GM12891 (cell line): ENCODE measurements around the gene BICDL1.

Experiments used
- PAX5 ChIP-seq: IDR thresholded peaks from 2 replicates; pipeline ENCODE4 v1.6.1; 2011; ENCODE audit warnings: low read length, moderate library complexity, mild to moderate bottlenecking; ENCODE audit not compliant: insufficient read depth, severe bottlenecking
- POLR2A ChIP-seq: IDR thresholded peaks from 2 replicates; pipeline ENCODE4 v1.6.1; 2011; ENCODE audit warnings: low read depth, low read length, control low read depth
- POLR2AphosphoS5 ChIP-seq: IDR thresholded peaks from 2 replicates; pipeline ENCODE4 v1.6.1; 2011; ENCODE audit warnings: low read depth, low read length, control low read depth
- SPI1 ChIP-seq: IDR thresholded peaks from 2 replicates; pipeline ENCODE4 v1.6.1; 2011; ENCODE audit warnings: low read depth, low read length, control low read depth
- TAF1 ChIP-seq: IDR thresholded peaks from 2 replicates; pipeline ENCODE4 v1.6.1; 2011; ENCODE audit warnings: low read depth, low read length, control low read depth

DNA sequence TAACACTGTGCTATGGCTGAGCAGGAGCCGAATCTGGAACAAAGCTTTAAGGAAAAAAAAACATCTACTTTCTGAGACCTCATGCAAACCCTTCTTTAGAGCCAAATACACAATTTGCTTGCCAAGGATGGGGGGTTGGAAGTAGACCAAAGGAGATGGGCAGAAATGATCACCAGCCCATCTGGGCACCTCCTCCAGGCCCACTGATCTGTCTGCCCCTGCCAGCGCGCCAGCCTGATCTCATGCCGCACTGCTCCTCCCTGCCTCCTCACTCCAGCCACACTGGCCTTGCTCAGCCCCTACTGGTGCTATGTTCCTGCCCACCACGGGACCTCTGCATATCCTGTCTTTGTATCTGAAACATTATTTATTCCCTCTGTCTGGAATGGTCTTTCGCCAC, 152.3 kb downstream of the BICDL1 start:
- TF ChIP-seq POLR2A = no peak
- TF ChIP-seq PAX5 = no peak
- TF ChIP-seq TAF1 = no peak
- no peak for TF ChIP-seq POLR2AphosphoS5
- TF ChIP-seq SPI1 = no peak
